ENCODE data around the gene MAPK10. TPM values are rescaled to one million over a fixed set of nuclear protein-coding genes. Genes with fewer than 3 reads are reported as not detected.
A peak's percentile ranks its signal among the peaks of the same experiment; 100 is the strongest.
"Not testable (repeated sequence)": the region's sequence is repeated elsewhere in the genome, so short reads cannot be mapped to it uniquely, and the experiment has no call there.

MAPK10 gene
- total RNA-seq, 1 donor from 2014 or later: 123 TPM

- no peak overlapping the region for H3K4me3 ChIP-seq
- intact Hi-C loops (cut with DNase I): no loop called here
- H3K9me3 ChIP-seq: no peaks in the 10 kb centered on the region
- no peak for TF ChIP-seq CTCF (IDR thresholded peaks at IDR 0.05)
- no peak for TF ChIP-seq POLR2AphosphoS5 (IDR thresholded peaks at IDR 0.05; ENCODE audit: insufficient read depth in 1 of 2, low read depth in 1 of 2)
- no peak for TF ChIP-seq POLR2A (IDR thresholded peaks at IDR 0.05)
- no peaks in the 10 kb centered on the region for H3K36me3 ChIP-seq
- peaks cover 13% of the 10 kb centered on the region for H3K4me1 ChIP-seq
- no peaks in the 10 kb centered on the region for H3K27me3 ChIP-seq
- DNase-seq (ENCODE audit: extremely low spot score in 2 of 2): no peak
- no peak overlapping the region for H3K27ac ChIP-seq
Observed at GRCh38 chr4:85970535-85970934, 389.3 kb downstream of the MAPK10 start.

- H3K36me3 ChIP-seq: no peaks in the 10 kb centered on the region
- H3K4me1 ChIP-seq: peaks cover 13% of the 10 kb centered on the region
- no peak for DNase-seq (ENCODE audit: extremely low spot score in 2 of 2)
- no peak overlapping the region for H3K4me3 ChIP-seq
- no peak overlapping the region for H3K27ac ChIP-seq
- H3K9me3 ChIP-seq: no peaks in the 10 kb centered on the region
- no peak for TF ChIP-seq POLR2AphosphoS5 (IDR thresholded peaks at IDR 0.05; ENCODE audit: insufficient read depth in 1 of 2, low read depth in 1 of 2)
- TF ChIP-seq CTCF (IDR thresholded peaks at IDR 0.05): peak in 2 of 3 experiments; percentile 17 to 42
- intact Hi-C loops (cut with DNase I): no loop called here
- H3K27me3 ChIP-seq: no peaks in the 10 kb centered on the region
Observed at GRCh38 chr4:85968945-85969819, 390.7 kb downstream of the MAPK10 start.

DNA sequence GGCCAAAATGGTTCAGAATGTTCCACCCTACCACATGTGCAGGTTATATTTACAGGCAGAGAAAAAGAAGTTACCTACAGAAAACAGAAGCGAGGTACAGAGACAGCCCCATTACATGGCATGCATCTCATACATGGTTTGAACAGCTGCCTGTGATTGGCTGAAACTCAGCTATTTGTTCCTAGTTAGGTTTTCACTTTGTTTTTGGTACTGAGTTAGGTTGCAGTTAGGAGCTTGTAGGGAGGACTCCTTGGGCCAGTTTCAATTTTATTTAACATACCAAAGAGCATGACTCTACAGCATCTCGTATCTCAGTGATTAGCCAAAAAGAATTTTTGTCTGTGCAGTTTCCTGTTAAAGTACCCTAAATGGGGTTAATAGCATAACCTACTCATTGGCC is 392.0 kb downstream of the MAPK10 start:
- H3K36me3 ChIP-seq: no peaks in the 10 kb centered on the region
- no peak overlapping the region for H3K4me3 ChIP-seq
- peaks cover 16% of the 10 kb centered on the region for H3K4me1 ChIP-seq
- no peaks in the 10 kb centered on the region for H3K9me3 ChIP-seq
- intact Hi-C loops (cut with DNase I): no loop called here
- H3K27me3 ChIP-seq: no peaks in the 10 kb centered on the region
- DNase-seq (ENCODE audit: extremely low spot score in 2 of 2): no peak
- no peak overlapping the region for H3K27ac ChIP-seq
- TF ChIP-seq POLR2AphosphoS5 (IDR thresholded peaks at IDR 0.05; ENCODE audit: insufficient read depth in 1 of 2, low read depth in 1 of 2) (no peak), CTCF (IDR thresholded peaks at IDR 0.05) (no peak), POLR2A (IDR thresholded peaks at IDR 0.05) (no peak)

DNA sequence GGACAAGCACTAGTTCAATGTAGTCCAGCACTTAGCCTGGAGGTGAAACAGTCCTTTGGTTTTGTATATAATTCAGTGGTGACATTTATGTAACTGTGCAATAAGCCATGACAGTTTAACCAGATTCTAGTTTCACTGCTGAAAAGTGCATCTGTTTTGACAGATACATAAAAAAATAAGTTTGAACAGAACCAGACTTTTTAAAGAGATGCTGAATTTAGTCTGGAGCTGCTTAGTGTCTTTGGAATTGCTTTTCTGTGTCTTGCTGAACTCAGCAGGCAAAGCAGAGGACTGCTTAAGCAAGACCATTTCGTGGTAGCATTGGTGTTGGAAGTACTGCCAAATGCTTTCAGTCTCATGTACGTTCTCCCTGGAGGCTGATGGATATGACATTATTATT is 393.5 kb downstream of the MAPK10 start:
- H3K4me3 ChIP-seq: no peak overlapping the region
- no peaks in the 10 kb centered on the region for H3K27me3 ChIP-seq
- H3K9me3 ChIP-seq: no peaks in the 10 kb centered on the region
- TF ChIP-seq POLR2A (IDR thresholded peaks at IDR 0.05): no peak
- TF ChIP-seq POLR2AphosphoS5 (IDR thresholded peaks at IDR 0.05; ENCODE audit: insufficient read depth in 1 of 2, low read depth in 1 of 2): no peak
- no peak for TF ChIP-seq CTCF (IDR thresholded peaks at IDR 0.05)
- intact Hi-C loops (cut with DNase I): no loop called here
- DNase-seq (ENCODE audit: extremely low spot score in 2 of 2): no peak
- H3K4me1 ChIP-seq: peaks cover 23% of the 10 kb centered on the region
- H3K27ac ChIP-seq: peak overlapping the region; percentile 12
- H3K36me3 ChIP-seq: no peaks in the 10 kb centered on the region

GRCh38 chr4:85965529-85965928 is 394.3 kb downstream of the MAPK10 start:
- H3K4me3 ChIP-seq: no peak overlapping the region
- TF ChIP-seq POLR2AphosphoS5 (IDR thresholded peaks at IDR 0.05; ENCODE audit: insufficient read depth in 1 of 2, low read depth in 1 of 2): no peak
- TF ChIP-seq CTCF (IDR thresholded peaks at IDR 0.05): no peak
- TF ChIP-seq POLR2A (IDR thresholded peaks at IDR 0.05): no peak
- peaks cover 31% of the 10 kb centered on the region for H3K4me1 ChIP-seq
- H3K27me3 ChIP-seq: no peaks in the 10 kb centered on the region
- intact Hi-C loops (cut with DNase I): no loop called here
- peak overlapping the region; percentile 12 for H3K27ac ChIP-seq
- DNase-seq (ENCODE audit: extremely low spot score in 2 of 2): no peak
- no peaks in the 10 kb centered on the region for H3K9me3 ChIP-seq
- H3K36me3 ChIP-seq: no peaks in the 10 kb centered on the region

- intact Hi-C loops (cut with DNase I); H3K4me3 ChIP-seq; DNase-seq (ENCODE audit: extremely low spot score in 2 of 2); H3K9me3 ChIP-seq; H3K27me3 ChIP-seq; H3K36me3 ChIP-seq; H3K27ac ChIP-seq: not testable (repeated sequence)
- H3K4me1 ChIP-seq: peaks cover 31% of the 10 kb centered on the region
Observed at GRCh38 chr4:85965017-85965416, 394.8 kb downstream of the MAPK10 start.
